ENCODE results near the gene NATD1.

The NATD1 gene

GRCh38 chr17:21210411-21211076 lies 42.7 kb downstream of the NATD1 start:
- TF ChIP-seq CREB1 (IDR thresholded peaks at IDR 0.05; ENCODE audit: low read depth) (no peak), TAF1 (IDR thresholded peaks at IDR 0.05; ENCODE audit: low read depth) (no peak), EGR1 (IDR thresholded peaks at IDR 0.05) (no peak), RAD21 (IDR thresholded peaks at IDR 0.05; ENCODE audit: low read depth) (no peak), CEBPB (IDR thresholded peaks at IDR 0.05) (no peak), MAX (IDR thresholded peaks at IDR 0.05) (no peak), TCF12 (IDR thresholded peaks at IDR 0.05; ENCODE audit: low read depth) (no peak), NFIC (IDR thresholded peaks at IDR 0.05) (no peak)

GRCh38 chr17:21209511-21210175 lies 43.6 kb downstream of the NATD1 start:
- no peak for TF ChIP-seq REST (IDR thresholded peaks at IDR 0.05; ENCODE audit: low read depth)
- TF ChIP-seq EGR1 (IDR thresholded peaks at IDR 0.05) = no peak
- no peak for TF ChIP-seq RAD21 (IDR thresholded peaks at IDR 0.05; ENCODE audit: low read depth)
- TF ChIP-seq TEAD4 (IDR thresholded peaks at IDR 0.05) = no peak
- TF ChIP-seq FOXM1 (IDR thresholded peaks at IDR 0.05; ENCODE audit: borderline replicate concordance, low read depth) = no peak
- no peak for TF ChIP-seq YY1 (IDR thresholded peaks at IDR 0.05; ENCODE audit: low read depth)
- TF ChIP-seq ZBTB7A (IDR thresholded peaks at IDR 0.05; ENCODE audit: low read depth) = no peak
- TF ChIP-seq NFIC (IDR thresholded peaks at IDR 0.05) = no peak
- no peak for TF ChIP-seq MAX (IDR thresholded peaks at IDR 0.05)
- TF ChIP-seq TAF1 (IDR thresholded peaks at IDR 0.05; ENCODE audit: low read depth) = no peak
- TF ChIP-seq USF1 (IDR thresholded peaks at IDR 0.05) = no peak
- TF ChIP-seq CREB1 (IDR thresholded peaks at IDR 0.05; ENCODE audit: low read depth) = no peak
- no peak for TF ChIP-seq CEBPB (IDR thresholded peaks at IDR 0.05)

GRCh38 chr17:21208352-21208751 lies 44.9 kb downstream of the NATD1 start:
- no peak for TF ChIP-seq TEAD4 (IDR thresholded peaks at IDR 0.05)
- TF ChIP-seq NFIC (IDR thresholded peaks at IDR 0.05) = no peak
- TF ChIP-seq EP300 (IDR thresholded peaks at IDR 0.05; ENCODE audit: borderline replicate concordance) = no peak
- TF ChIP-seq FOXM1 (IDR thresholded peaks at IDR 0.05; ENCODE audit: borderline replicate concordance, low read depth) = no peak
- no peak for TF ChIP-seq REST (IDR thresholded peaks at IDR 0.05; ENCODE audit: low read depth)
- no peak for TF ChIP-seq ZBTB7A (IDR thresholded peaks at IDR 0.05; ENCODE audit: low read depth)
- TF ChIP-seq MAX (IDR thresholded peaks at IDR 0.05) = no peak

- no peak for TF ChIP-seq TAF1 (IDR thresholded peaks at IDR 0.05; ENCODE audit: low read depth)
- no peak for TF ChIP-seq EP300 (IDR thresholded peaks at IDR 0.05; ENCODE audit: borderline replicate concordance)
- no peak for TF ChIP-seq MAX (IDR thresholded peaks at IDR 0.05)
- TF ChIP-seq USF1 (IDR thresholded peaks at IDR 0.05) = no peak
- TF ChIP-seq YY1 (IDR thresholded peaks at IDR 0.05; ENCODE audit: low read depth) = no peak
Measured at GRCh38 chr17:21204935-21205334, 48.3 kb downstream of the NATD1 start.

GRCh38 chr17:21202512-21202911 lies 50.7 kb downstream of the NATD1 start:
- TF ChIP-seq USF1 (IDR thresholded peaks at IDR 0.05) (no peak), TEAD4 (IDR thresholded peaks at IDR 0.05) (no peak), MAX (IDR thresholded peaks at IDR 0.05) (no peak), REST (IDR thresholded peaks at IDR 0.05; ENCODE audit: low read depth) (no peak), ZBTB7A (IDR thresholded peaks at IDR 0.05; ENCODE audit: low read depth) (no peak), YY1 (IDR thresholded peaks at IDR 0.05; ENCODE audit: low read depth) (no peak), EGR1 (IDR thresholded peaks at IDR 0.05) (no peak), CEBPB (IDR thresholded peaks at IDR 0.05) (no peak), EP300 (IDR thresholded peaks at IDR 0.05; ENCODE audit: borderline replicate concordance) (no peak), TAF1 (IDR thresholded peaks at IDR 0.05; ENCODE audit: low read depth) (no peak), NFIC (IDR thresholded peaks at IDR 0.05) (no peak), CREB1 (IDR thresholded peaks at IDR 0.05; ENCODE audit: low read depth) (no peak), RAD21 (IDR thresholded peaks at IDR 0.05; ENCODE audit: low read depth) (no peak), FOXM1 (IDR thresholded peaks at IDR 0.05; ENCODE audit: borderline replicate concordance, low read depth) (no peak), TCF12 (IDR thresholded peaks at IDR 0.05; ENCODE audit: low read depth) (no peak)

Data from Ishikawa (cell line).